DOHH2 (cell line): ENCODE data around the gene SF3B1.
"Not testable (repeated sequence)": the region's sequence is repeated elsewhere in the genome, so short reads cannot be mapped to it uniquely, and the experiment has no call there.

ENCODE experiments used
- EZH2phosphoT487 ChIP-seq: fragments of 200-600 bp; sonication (generic); IDR thresholded peaks from 2 replicates; pipeline ENCODE4 v1.6.1; 2017; ENCODE audit warnings: borderline replicate concordance, mild to moderate bottlenecking, antibody characterized with exemption, low read length, moderate library complexity, mixed read lengths
- TF ChIP-seq, protein P1 (sequence below): fragments of 200-600 bp; sonication (generic); IDR thresholded peaks from one replicate; pipeline ENCODE4 v1.5.1; 2014; ENCODE audit warnings: antibody characterized with exemption, mild to moderate bottlenecking, low read depth, low read length; ENCODE audit not compliant: poor library complexity, severe bottlenecking

DNA sequence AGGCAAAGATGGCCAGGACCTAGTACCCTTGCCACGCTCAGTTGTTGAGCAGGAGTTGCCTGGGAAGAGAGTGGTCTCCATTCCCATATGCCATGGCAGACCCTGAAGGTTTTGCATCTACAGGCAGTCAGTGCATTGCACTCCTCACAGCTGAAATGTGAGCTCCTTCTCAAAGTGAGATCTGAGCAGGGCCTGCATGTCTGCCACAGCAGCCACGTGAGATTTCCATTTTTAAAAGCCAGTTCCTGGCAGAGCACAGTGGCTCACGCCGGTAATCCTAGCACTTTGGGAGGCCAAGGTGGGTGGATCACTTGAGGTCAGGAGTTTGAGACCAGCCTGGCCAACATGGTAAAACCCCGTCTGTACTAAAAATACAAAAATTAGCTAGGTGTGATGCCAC lies 90.9 kb downstream of the SF3B1 start:
- TF ChIP-seq, protein P1, sequence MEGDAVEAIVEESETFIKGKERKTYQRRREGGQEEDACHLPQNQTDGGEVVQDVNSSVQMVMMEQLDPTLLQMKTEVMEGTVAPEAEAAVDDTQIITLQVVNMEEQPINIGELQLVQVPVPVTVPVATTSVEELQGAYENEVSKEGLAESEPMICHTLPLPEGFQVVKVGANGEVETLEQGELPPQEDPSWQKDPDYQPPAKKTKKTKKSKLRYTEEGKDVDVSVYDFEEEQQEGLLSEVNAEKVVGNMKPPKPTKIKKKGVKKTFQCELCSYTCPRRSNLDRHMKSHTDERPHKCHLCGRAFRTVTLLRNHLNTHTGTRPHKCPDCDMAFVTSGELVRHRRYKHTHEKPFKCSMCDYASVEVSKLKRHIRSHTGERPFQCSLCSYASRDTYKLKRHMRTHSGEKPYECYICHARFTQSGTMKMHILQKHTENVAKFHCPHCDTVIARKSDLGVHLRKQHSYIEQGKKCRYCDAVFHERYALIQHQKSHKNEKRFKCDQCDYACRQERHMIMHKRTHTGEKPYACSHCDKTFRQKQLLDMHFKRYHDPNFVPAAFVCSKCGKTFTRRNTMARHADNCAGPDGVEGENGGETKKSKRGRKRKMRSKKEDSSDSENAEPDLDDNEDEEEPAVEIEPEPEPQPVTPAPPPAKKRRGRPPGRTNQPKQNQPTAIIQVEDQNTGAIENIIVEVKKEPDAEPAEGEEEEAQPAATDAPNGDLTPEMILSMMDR: not testable (repeated sequence)
- TF ChIP-seq EZH2phosphoT487: not testable (repeated sequence)
